ENCODE results near the gene PHTF1.

- TF ChIP-seq L3MBTL2 (conservative IDR thresholded peaks at IDR 0.05) (no peak), FOXM1 (IDR thresholded peaks at IDR 0.05; ENCODE audit: borderline replicate concordance) (no peak), BHLHE40 (IDR thresholded peaks at IDR 0.05; ENCODE audit: borderline replicate concordance) (no peak), SP1 (IDR thresholded peaks at IDR 0.05) (no peak), FOXK2 (IDR thresholded peaks at IDR 0.05) (no peak), TARDBP (IDR thresholded peaks at IDR 0.05) (no peak), PKNOX1 (IDR thresholded peaks at IDR 0.05) (no peak), ZNF384 (IDR thresholded peaks at IDR 0.05) (no peak)
These were observed 88.6 kb downstream of the PHTF1 start for GRCh38 chr1:113670650-113671049.

Data from HEK293T (cell line).